Small intestine (tissue), 7 donors: ENCODE measurements around the gene PUDP. TPM values are rescaled to one million over a fixed set of nuclear protein-coding genes. Genes with fewer than 3 reads are reported as not detected.
A peak's percentile ranks its signal among the peaks of the same experiment; 100 is the strongest.
"Not testable (repeated sequence)": the region's sequence is repeated elsewhere in the genome, so short reads cannot be mapped to it uniquely, and the experiment has no call there.

ENCODE experiments used
- DNase-seq, 2 donors: peaks; one replicate each; pipeline versions ENCODE4 v3.0.0 to v3.0.0-alpha.2; 2013
- FAIRE-seq: peaks from 2 replicates; lab custom pipeline; 2012; peaks lifted over from hg19 to GRCh38; lab: Jason Lieb, UNC
- H3K27ac ChIP-seq, 3 donors: one replicate each; pipeline ENCODE4 v1.5.1; 2013; ENCODE audit warnings: low read length in 2 of 3, mild to moderate bottlenecking in 2 of 3, control low read depth in 1 of 3, inconsistent platforms in 1 of 3, low read depth in 1 of 3, moderate library complexity in 1 of 3
- H3K27me3 ChIP-seq, 3 donors: one replicate each; pipeline ENCODE4 v1.6.1; 2013; ENCODE audit warnings: low read length in 3 of 3, inconsistent platforms in 1 of 3; ENCODE audit not compliant: control insufficient read depth in 3 of 3, insufficient read depth in 3 of 3
- H3K36me3 ChIP-seq, 3 donors: one replicate each; pipeline ENCODE4 v1.6.1; 2013; ENCODE audit warnings: low read length in 3 of 3, inconsistent platforms in 1 of 3, low read depth in 1 of 3, mild to moderate bottlenecking in 1 of 3, moderate library complexity in 1 of 3; ENCODE audit not compliant: control insufficient read depth in 3 of 3, insufficient read depth in 2 of 3
- H3K4me1 ChIP-seq, 3 donors: one replicate each; pipeline ENCODE4 v1.6.1; 2013; ENCODE audit warnings: low read length in 2 of 3, inconsistent platforms in 1 of 3, low read depth in 1 of 3, mild to moderate bottlenecking in 1 of 3, moderate library complexity in 1 of 3; ENCODE audit not compliant: control insufficient read depth in 3 of 3, insufficient read depth in 2 of 3
- H3K4me3 ChIP-seq, 3 donors: one replicate each; pipeline ENCODE4 v1.5.1; 2013; ENCODE audit warnings: low read length in 3 of 3, control low read depth in 1 of 3, inconsistent platforms in 1 of 3, low read depth in 1 of 3, mild to moderate bottlenecking in 1 of 3, moderate library complexity in 1 of 3
- H3K9me3 ChIP-seq, 2 donors: one replicate each; pipeline ENCODE4 v1.6.1; 2013; ENCODE audit warnings: low read depth in 1 of 2, low read length in 1 of 2; ENCODE audit not compliant: control insufficient read depth in 2 of 2, insufficient read depth in 1 of 2
- WGBS, 3 donors: extraction: QIAGEN DNeasy Blood & Tissue Kit; methylation state at CpG; one replicate each; pipeline ENCODE4 v1.1.7; 2013; 5-methylcytosine and 5-hydroxymethylcytosine counted together
- polyA plus RNA-seq, 4 donors: library from polyadenylated mRNA; stranded (reverse) in 3 of 4; unstranded in 1 of 4; fragments of 200-250 nt in 3 of 4; fragments of 120-200 nt in 1 of 4; gene quantifications; one replicate each; pipeline versions ENCODE4 v1.2.1 to v1.2.3, GENCODE V29; 2013
- donor health status: healthy with polysubstance abuse.
- donor health status: control.
- donor health status: control.
- donor health status: Bipolar disorder and iron deficiency.
- donor health status: healthy.

PUDP gene
- polyA plus RNA-seq, 4 donors = 16.3 to 40.4 (median 18.5) TPM

- FAIRE-seq = no peak
- 78 to 97% (median 94%) methylated on average over 2 of the region's 2 CpGs for WGBS, 3 donors
Observed at GRCh38 chrX:7025471-7025870, 122.5 kb downstream of the PUDP start.

GRCh38 chrX:7024850-7025249 is 123.1 kb downstream of the PUDP start:
- no peak overlapping the region for H3K27ac ChIP-seq
- no peaks in the 10 kb centered on the region for H3K27me3 ChIP-seq
- H3K36me3 ChIP-seq = no peaks in the 10 kb centered on the region
- no peak for FAIRE-seq
- no peaks in the 10 kb centered on the region for H3K4me1 ChIP-seq
- WGBS, 3 donors = 94 to 97% (median 95%) methylated on average over 7 of the region's 7 CpGs
- H3K4me3 ChIP-seq = no peak overlapping the region
- no peaks in the 10 kb centered on the region for H3K9me3 ChIP-seq
- no peak for DNase-seq

More at GRCh38 chrX:7025471-7025870, 122.5 kb downstream of the PUDP start:
- H3K36me3 ChIP-seq = no peaks in the 10 kb centered on the region
- H3K27me3 ChIP-seq = no peaks in the 10 kb centered on the region
- no peak for DNase-seq
- no peak overlapping the region for H3K27ac ChIP-seq
- H3K4me1 ChIP-seq = no peaks in the 10 kb centered on the region
- H3K9me3 ChIP-seq = no peaks in the 10 kb centered on the region
- no peak overlapping the region for H3K4me3 ChIP-seq

- DNase-seq, FAIRE-seq, H3K9me3 ChIP-seq, H3K27me3 ChIP-seq, H3K27ac ChIP-seq, H3K4me1 ChIP-seq, H3K36me3 ChIP-seq, H3K4me3 ChIP-seq: not testable (repeated sequence)
- 85 to 91% (median 89%) methylated on average over 3 of the region's 3 CpGs for WGBS, 3 donors
Observed at GRCh38 chrX:7022996-7023395, 125.0 kb downstream of the PUDP start.

GRCh38 chrX:7021991-7022390 is 126.0 kb downstream of the PUDP start:
- H3K4me3 ChIP-seq = no peak overlapping the region
- no peaks in the 10 kb centered on the region for H3K36me3 ChIP-seq
- peak; percentile 36 to 68 for DNase-seq
- no peak overlapping the region for H3K27ac ChIP-seq
- no peaks in the 10 kb centered on the region for H3K4me1 ChIP-seq
- WGBS, 3 donors = 40 to 75% (median 45%) methylated on average over 4 of the region's 4 CpGs
- FAIRE-seq = no peak
- H3K9me3 ChIP-seq = no peaks in the 10 kb centered on the region
- H3K27me3 ChIP-seq = no peaks in the 10 kb centered on the region

GRCh38 chrX:7019555-7019954 is 128.4 kb downstream of the PUDP start:
- Histone ChIP-seq H3K4me1 (no peaks in the 10 kb centered on the region), H3K4me3 (no peak overlapping the region), H3K9me3 (no peaks in the 10 kb centered on the region), H3K27ac (no peak overlapping the region), H3K27me3 (no peaks in the 10 kb centered on the region), H3K36me3 (no peaks in the 10 kb centered on the region)
- WGBS, 3 donors = 76 to 95% (median 89%) methylated on average over 3 of the region's 3 CpGs
- no peak for FAIRE-seq
- DNase-seq = no peak

- not testable (repeated sequence) for H3K4me3 ChIP-seq, H3K27ac ChIP-seq, H3K4me1 ChIP-seq, H3K9me3 ChIP-seq, DNase-seq, H3K27me3 ChIP-seq, H3K36me3 ChIP-seq, FAIRE-seq
- 85 to 96% (median 89%) methylated on average over 8 of the region's 8 CpGs for WGBS, 3 donors
Observed at GRCh38 chrX:7012262-7012834, 135.6 kb downstream of the PUDP start.

GRCh38 chrX:7010897-7011296 is 137.1 kb downstream of the PUDP start:
- not testable (repeated sequence) for DNase-seq, H3K4me1 ChIP-seq, FAIRE-seq, H3K36me3 ChIP-seq, H3K27me3 ChIP-seq, H3K4me3 ChIP-seq, H3K27ac ChIP-seq, H3K9me3 ChIP-seq
- WGBS, 3 donors = 36 to 80% (median 36%) methylated on average over 4 of the region's 4 CpGs

- H3K27me3 ChIP-seq, H3K27ac ChIP-seq, DNase-seq, FAIRE-seq, H3K4me1 ChIP-seq, H3K36me3 ChIP-seq, H3K9me3 ChIP-seq, H3K4me3 ChIP-seq: not testable (repeated sequence)
Observed at GRCh38 chrX:7007328-7007727, 140.6 kb downstream of the PUDP start.
